ENCODE results near the gene SLC2A13.

DNA sequence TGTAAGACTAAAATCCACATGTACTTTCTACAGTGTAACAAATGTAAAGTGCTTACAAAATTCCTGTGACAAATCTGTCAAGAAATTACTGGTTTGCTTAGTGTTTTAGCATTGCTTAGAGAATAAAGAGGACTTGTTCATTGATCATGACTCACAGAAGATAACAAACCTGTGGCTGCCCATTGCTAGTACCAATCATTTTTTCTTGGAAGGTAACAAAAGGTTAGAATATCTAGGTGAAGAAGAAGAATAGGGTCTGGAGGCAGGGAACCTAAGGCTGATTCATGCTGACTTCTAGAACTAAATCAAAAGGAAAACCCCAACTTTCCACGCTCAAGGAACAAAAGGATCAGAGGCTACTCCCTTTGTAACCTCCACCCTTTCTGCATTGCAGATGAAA lies 253.5 kb downstream of the SLC2A13 start:
- TF ChIP-seq, protein P1, sequence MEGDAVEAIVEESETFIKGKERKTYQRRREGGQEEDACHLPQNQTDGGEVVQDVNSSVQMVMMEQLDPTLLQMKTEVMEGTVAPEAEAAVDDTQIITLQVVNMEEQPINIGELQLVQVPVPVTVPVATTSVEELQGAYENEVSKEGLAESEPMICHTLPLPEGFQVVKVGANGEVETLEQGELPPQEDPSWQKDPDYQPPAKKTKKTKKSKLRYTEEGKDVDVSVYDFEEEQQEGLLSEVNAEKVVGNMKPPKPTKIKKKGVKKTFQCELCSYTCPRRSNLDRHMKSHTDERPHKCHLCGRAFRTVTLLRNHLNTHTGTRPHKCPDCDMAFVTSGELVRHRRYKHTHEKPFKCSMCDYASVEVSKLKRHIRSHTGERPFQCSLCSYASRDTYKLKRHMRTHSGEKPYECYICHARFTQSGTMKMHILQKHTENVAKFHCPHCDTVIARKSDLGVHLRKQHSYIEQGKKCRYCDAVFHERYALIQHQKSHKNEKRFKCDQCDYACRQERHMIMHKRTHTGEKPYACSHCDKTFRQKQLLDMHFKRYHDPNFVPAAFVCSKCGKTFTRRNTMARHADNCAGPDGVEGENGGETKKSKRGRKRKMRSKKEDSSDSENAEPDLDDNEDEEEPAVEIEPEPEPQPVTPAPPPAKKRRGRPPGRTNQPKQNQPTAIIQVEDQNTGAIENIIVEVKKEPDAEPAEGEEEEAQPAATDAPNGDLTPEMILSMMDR (IDR thresholded peaks at IDR 0.05; ENCODE audit: extremely low read depth in 1 of 2, insufficient read depth in 1 of 2, low read depth in 1 of 2, low read length in 2 of 2), result no peak
- TF ChIP-seq, protein P2, sequence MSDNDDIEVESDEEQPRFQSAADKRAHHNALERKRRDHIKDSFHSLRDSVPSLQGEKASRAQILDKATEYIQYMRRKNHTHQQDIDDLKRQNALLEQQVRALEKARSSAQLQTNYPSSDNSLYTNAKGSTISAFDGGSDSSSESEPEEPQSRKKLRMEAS (IDR thresholded peaks at IDR 0.05; ENCODE audit: insufficient read depth, insufficient read length), result no peak
- TF ChIP-seq POLR2A (IDR thresholded peaks at IDR 0.05; ENCODE audit: low read depth, low read length), result no peak
- TF ChIP-seq EZH2 (IDR thresholded peaks at IDR 0.05; ENCODE audit: borderline replicate concordance, low read depth, low read length, severe bottlenecking), result no peak
- no peak for TF ChIP-seq POLR2AphosphoS5 (IDR thresholded peaks at IDR 0.05; ENCODE audit: insufficient read depth, low read depth, low read length)
